Stimulated activated CD4-positive, alpha-beta T cell treated with anti-CD3 and anti-CD28 coated beads, Interleukin-2, amount 100 ng/mL, for 48 hours (primary cell): ENCODE measurements around the gene LSG1.

Source experiments
- DNase-seq, 2 donors: peaks; one replicate each; pipeline ENCODE4 v3.0.0-alpha.2; 2020

LSG1 gene

GRCh38 chr3:194686816-194687637, 15.0 kb upstream of the LSG1 start:
- peak; percentile 14 to 30 for DNase-seq

GRCh38 chr3:194686414-194686815, 14.4 kb upstream of the LSG1 start:
- peak in 1 of 2 donors; percentile 7 for DNase-seq

- DNase-seq: peak; percentile 74 to 77
Observed at GRCh38 chr3:194685718-194686413, 13.9 kb upstream of the LSG1 start, which contains the start of gene FAM43A. TSS of gene FAM43A (plus strand) at chr3:194685883. CDS start at chr3:194686827, 944 bp downstream.

DNA sequence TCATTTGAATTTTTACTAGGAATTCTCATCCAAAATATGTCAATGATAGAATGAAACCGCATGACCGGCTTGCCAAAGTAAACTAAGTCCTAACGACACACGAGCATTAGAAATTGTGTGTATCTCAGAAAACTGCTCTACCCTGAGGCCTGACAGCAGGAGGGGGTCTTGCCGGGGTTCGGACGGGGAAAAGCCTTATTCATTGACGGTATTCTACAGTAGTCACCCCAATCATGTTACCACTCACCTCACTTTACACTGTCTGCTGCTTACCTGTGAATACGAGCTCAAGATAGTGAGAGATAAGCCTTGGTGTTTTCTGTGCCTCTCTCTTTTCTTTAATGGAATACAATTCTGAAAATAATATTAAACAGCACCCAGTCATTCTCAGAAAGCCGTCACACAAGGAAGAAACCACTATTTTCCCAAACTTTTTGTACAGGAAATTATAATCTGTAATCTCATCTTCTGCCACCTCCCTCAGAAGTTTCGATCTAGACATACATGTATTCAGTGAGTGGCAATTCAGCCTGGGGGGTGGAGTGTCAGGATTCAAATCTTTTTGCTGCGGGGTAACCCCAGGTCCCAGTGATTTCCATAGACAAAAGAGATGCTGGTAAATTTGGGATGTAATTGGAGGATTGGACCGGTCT, 13.2 kb upstream of the LSG1 start:
- no peak for DNase-seq

DNA sequence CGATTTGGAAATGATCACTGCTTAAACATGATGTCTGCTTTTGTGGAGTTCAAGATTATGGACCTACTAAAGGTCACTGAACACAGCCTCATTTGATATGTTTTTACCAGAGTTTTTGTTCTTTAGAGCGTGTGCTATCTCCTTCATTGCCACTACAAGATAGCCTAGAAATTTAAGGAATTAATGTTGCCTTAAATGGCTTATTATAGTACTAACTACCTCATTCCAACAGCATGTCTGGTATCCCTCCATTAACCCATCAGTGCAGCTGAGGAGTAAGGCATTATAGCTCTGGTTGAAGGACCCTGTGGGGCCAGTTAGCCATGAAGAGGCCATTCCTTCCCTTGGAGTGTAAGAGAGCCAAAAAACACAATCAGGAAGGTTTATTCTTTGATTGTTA, 11.4 kb upstream of the LSG1 start:
- no peak for DNase-seq

DNA sequence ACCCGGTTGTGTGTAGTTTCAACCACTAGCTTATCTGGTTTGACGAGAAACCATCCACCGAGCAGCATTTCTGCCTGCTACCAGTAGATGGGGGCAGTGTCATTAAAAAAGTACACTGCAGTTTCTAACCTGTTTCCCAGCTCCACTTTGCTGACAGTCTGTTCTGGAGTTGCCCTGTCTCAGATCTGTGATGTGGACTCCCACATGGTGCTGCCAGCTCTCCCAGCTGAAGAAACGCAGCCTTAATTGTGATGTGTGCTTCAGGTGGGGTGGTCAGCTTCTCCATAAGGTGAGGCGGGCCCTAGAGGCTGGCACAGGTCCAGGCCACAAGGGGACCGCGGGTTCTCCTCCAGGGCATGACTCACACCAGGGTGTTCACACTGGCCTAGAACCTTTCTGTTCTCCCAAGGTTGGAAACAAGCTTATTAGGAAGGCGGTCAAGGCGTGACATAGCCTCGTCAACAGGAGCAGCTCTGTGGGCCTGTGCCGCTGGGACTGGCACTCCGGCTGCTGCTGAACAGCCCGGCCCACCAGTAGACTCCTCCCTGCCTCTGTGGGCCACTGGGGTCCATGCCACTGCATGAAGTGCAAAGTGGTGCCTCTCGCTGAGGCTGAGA, 10.8 kb upstream of the LSG1 start:
- peak; percentile 47 to 54 for DNase-seq

- DNase-seq: no peak
Observed at GRCh38 chr3:194682189-194682693, 10.2 kb upstream of the LSG1 start.

DNA sequence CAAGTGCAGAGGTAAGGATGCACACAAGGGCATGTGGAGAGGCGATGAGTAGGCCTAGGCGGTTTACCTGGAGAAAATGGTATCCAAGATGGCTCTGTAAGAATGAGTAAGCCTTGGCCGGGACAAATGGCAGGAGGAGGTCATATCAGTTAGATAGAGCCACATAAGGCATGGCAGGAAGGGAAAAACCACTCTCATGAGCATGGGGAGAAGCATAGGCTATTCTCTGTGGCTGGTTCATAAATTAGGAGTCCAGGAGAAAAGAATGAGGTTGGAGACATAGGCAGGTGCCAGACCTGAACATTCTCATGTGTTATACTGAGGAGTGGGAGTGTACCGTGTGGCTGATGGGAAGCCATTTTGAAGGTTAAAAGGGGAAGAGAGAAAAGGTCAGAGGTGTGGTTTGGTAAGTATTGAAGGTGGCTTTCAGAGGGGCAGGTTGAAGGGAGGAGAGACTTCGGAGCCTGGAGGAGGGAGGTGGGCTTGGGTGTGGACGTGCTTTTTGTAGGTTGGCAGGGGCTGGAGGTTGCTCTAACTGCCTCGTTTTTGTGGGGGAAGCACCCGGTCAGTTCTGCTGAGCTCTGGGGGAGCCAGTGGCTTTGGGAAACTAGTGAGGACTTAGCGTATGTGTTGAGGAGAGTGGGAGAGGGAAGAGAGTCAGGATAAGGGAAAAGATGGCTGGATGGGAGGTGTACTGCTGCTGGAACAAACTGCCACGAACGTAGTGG, 9.1 kb upstream of the LSG1 start:
- DNase-seq: no peak

GRCh38 chr3:194676471-194676870, 4.5 kb upstream of the LSG1 start:
- no peak for DNase-seq

- peak in 1 of 2 donors; percentile 9 for DNase-seq
Observed at GRCh38 chr3:194675680-194676079, 3.7 kb upstream of the LSG1 start.

DNA sequence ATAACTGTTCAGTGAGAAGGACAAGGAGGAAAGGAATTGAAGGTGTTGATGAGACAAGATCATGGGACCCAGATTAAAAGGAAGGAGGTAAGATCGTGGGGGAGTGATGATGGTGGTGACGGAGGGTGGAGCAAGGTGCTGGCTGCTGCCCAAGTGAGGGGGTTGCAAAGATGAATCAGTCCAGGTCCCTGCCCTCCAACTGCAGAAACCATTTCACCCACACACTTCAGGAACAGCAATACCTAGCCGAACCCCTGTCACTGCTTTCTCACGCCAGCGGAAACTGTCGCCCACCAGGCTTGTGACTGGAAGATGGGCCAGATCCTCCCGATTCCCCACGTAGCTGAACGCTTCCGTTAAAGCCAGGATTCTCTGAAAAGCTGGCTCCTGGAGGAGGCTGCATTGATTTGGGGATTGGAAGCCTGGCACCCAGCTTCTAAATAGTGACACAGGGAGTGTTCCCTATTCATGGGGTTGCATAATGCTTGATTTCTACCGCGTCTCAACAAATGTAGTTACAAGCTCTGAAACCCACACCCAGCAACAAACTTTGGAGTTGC, 3.2 kb upstream of the LSG1 start:
- peak; percentile 52 to 68 for DNase-seq

DNA sequence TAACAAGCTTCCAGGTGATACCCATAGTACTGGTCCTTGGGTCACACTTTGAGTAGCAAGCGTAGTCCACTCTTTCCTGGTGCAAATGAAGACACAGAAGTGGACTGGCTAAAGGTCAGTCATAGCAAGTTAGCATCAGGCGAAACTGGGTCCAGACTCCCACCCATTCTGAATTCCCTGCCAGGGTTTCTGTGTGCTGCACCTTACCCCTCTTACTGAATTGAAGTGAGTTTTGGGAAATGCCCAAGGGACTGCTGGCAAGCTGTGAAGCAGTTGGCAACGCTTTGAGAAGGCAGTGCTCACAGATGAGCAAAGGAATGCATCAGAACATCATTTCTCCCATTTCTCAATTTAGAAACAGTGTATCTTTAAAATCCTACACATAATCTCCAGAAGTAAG, 1.8 kb upstream of the LSG1 start:
- DNase-seq: no peak

DNA sequence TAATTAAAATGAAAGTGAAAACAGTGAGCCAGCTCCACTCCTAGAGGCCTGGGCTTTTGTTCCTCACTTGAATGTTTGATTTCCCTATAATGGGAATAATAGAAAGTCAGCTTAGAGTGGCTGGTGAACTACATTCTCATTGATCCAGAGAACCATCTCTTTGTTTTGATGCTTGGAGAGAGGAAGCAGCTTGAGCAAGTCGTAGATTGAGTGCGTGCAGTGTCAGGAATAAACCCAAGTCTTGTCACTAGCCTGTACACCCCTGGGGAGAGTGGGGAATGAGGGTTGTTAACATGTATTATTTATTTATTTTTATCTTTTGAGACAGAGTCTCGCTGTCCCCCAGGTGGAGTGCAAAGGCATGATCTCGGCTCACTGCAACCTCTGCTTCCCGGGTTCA, 885 bp upstream of the LSG1 start:
- DNase-seq: no peak

- no peak for DNase-seq
Observed at GRCh38 chr3:194671511-194671899, 486 bp downstream of the LSG1 start.

- DNase-seq: no peak
Observed at GRCh38 chr3:194667363-194667762, 4.6 kb downstream of the LSG1 start.

GRCh38 chr3:194664857-194665256, 7.1 kb downstream of the LSG1 start:
- no peak for DNase-seq

DNA sequence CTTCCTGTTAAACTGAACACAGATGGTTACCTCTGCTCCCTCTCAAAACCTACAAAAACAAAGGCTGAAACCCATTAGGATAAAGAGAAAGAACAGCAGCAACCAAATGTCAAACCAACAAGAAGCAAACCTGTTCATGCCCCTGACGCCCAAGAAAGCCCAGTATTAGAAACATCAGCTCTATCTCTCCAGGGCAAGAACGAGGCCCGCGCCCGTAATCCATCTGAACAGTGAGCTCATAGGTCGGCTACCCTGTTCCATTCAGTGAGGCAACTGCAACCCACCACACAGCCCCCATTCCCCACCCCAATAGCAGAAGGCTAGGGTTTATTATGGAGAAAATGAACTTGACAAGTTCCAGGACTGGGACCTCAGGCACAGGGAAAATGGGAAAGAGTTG, 10.0 kb downstream of the LSG1 start:
- no peak for DNase-seq

GRCh38 chr3:194661374-194661773, 10.6 kb downstream of the LSG1 start:
- DNase-seq: no peak

- DNase-seq: no peak
Observed at GRCh38 chr3:194659778-194660177, 12.2 kb downstream of the LSG1 start.

DNA sequence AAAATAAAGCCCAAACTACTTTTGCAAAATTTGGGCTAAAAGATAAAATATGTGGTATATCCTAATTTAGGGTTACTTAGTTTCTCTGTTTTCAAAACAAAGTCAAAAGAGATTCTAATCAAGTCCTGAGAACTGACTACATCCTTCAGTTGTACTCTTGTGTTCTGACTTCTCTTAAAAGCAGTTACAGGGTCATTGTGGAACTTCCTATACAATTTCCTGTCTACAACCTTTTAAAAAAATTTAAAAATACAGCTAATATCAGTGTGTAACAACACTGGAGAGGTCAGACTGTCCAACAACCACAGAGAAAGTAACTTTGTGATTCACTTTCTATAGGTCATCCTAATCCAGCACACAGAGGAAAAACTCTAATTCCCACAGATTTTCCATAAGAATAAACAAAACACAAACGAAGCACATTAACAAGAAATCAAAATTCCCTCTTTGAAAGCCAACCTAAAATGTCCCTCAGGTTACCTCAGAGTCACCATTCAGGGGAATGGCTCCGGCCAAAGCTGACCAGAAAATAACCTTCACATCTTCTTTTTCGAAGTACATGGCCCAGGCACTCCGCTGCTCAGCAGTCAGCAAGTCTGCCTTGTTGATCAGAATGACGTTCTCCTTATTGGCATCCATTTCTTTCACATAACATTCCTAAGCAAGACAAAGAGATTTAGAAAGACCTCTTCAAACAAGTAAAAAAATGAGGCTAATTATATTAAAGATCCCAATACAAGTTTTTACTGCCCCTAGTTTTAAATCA, 13.3 kb downstream of the LSG1 start:
- DNase-seq: no peak

DNA sequence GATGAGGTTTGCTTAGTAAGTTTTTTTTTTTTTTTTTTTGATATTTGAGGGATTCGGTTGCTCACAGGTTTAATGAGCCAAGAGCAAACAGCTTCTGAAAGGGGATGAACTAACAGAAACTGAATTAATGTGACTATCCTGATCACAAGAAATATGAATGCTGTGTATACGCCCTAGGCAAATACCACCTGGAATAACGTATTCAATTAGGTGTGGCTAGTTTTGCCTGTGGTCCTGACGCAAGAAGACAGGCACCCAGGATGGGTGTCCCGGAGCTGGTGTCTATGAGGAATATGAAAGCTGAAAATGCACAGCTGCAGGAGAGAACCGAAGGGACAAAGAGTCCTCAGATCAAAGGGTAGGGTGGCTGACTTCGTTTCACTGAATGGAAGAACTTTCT, 14.6 kb downstream of the LSG1 start:
- DNase-seq: no peak
